Keratinocyte (primary cell): ENCODE measurements around the gene C16orf46. TPM values are rescaled to one million over a fixed set of nuclear protein-coding genes. Genes with fewer than 3 reads are reported as not detected.
A peak's percentile ranks its signal among the peaks of the same experiment; 100 is the strongest.

Source experiments
- DNase-seq: peaks from one replicate; pipeline ENCODE4 v3.0.0-alpha.2; 2011; ENCODE audit warnings: low read depth, missing footprints, low spot score
- FAIRE-seq: peaks from 2 replicates; lab custom pipeline; 2011; peaks lifted over from hg19 to GRCh38; lab: Jason Lieb, UNC
- H2AFZ ChIP-seq: 2 replicates; pipeline ENCODE4 v1.6.0; 2012; ENCODE audit warnings: low read length, control low read depth, inconsistent platforms; ENCODE audit not compliant: control insufficient read depth
- H3K27ac ChIP-seq: 2 replicates; pipeline ENCODE4 v1.5.1; 2011; ENCODE audit warnings: low read length; ENCODE audit not compliant: control insufficient read depth, insufficient read depth
- H3K27me3 ChIP-seq: 3 replicates; pipeline ENCODE4 v1.6.0; 2011; ENCODE audit warnings: low read length; ENCODE audit not compliant: control insufficient read depth, insufficient read depth; ENCODE audit errors: extremely low read depth
- H3K36me3 ChIP-seq, 2 experiments: 2 replicates in 1 of 2; 3 replicates in 1 of 2; pipeline ENCODE4 v1.5.1; 2011; ENCODE audit warnings: low read length in 2 of 2, mild to moderate bottlenecking in 1 of 2; ENCODE audit not compliant: control insufficient read depth in 2 of 2, insufficient read depth in 2 of 2; ENCODE audit errors: extremely low read depth in 1 of 2
- H3K4me1 ChIP-seq: 3 replicates; pipeline ENCODE4 v1.5.1; 2011; ENCODE audit warnings: low read length; ENCODE audit not compliant: control insufficient read depth, insufficient read depth; ENCODE audit errors: extremely low read depth
- H3K4me2 ChIP-seq: 3 replicates; pipeline ENCODE4 v1.6.0; 2011; ENCODE audit warnings: low read depth, low read length; ENCODE audit not compliant: control insufficient read depth, insufficient read depth; ENCODE audit errors: extremely low read depth
- H3K4me3 ChIP-seq, 3 experiments: fragments of 200-600 bp in 1 of 3; sonication (generic) in 1 of 3; 2 replicates in 2 of 3; 3 replicates in 1 of 3; pipeline ENCODE4 v1.5.1; 2011 to 2016; ENCODE audit warnings: low read length in 3 of 3, mild to moderate bottlenecking in 3 of 3, control low read depth in 2 of 3, inconsistent platforms in 1 of 3, low read depth in 1 of 3, mixed read lengths in 1 of 3, mixed run types in 1 of 3, moderate library complexity in 1 of 3; ENCODE audit not compliant: control insufficient read depth in 2 of 3, insufficient read depth in 2 of 3; ENCODE audit errors: extremely low read depth in 1 of 3
- H3K79me2 ChIP-seq: 2 replicates; pipeline ENCODE4 v1.6.0; 2012; ENCODE audit warnings: low read length; ENCODE audit not compliant: control insufficient read depth, insufficient read depth
- H3K9ac ChIP-seq: 3 replicates; pipeline ENCODE4 v1.6.0; 2011; ENCODE audit warnings: low read length; ENCODE audit not compliant: control insufficient read depth, insufficient read depth; ENCODE audit errors: extremely low read depth
- H3K9me1 ChIP-seq: 3 replicates; pipeline ENCODE4 v1.6.0; 2011; ENCODE audit warnings: low read length; ENCODE audit not compliant: control insufficient read depth, insufficient read depth; ENCODE audit errors: extremely low read depth
- H3K9me3 ChIP-seq: 2 replicates; pipeline ENCODE4 v1.5.1; 2012; ENCODE audit warnings: low read depth, low read length; ENCODE audit not compliant: control insufficient read depth
- H4K20me1 ChIP-seq: 3 replicates; pipeline ENCODE4 v1.6.0; 2011; ENCODE audit warnings: low read length; ENCODE audit not compliant: control insufficient read depth, insufficient read depth; ENCODE audit errors: extremely low read depth
- CTCF ChIP-seq, 3 experiments: IDR thresholded peaks in 1 of 3; conservative IDR thresholded peaks in 1 of 3; optimal IDR thresholded peaks in 1 of 3; 2 replicates in 2 of 3; 3 replicates in 1 of 3; pipeline versions ENCODE3 to v1.5.1; 2011; ENCODE audit warnings: low read length in 3 of 3, mild to moderate bottlenecking in 3 of 3, moderate library complexity in 2 of 3, control low read depth in 1 of 3, inconsistent platforms in 1 of 3; ENCODE audit not compliant: insufficient read depth in 2 of 3; ENCODE audit errors: extremely low read depth in 1 of 3
- EZH2 ChIP-seq: IDR thresholded peaks from one replicate; pipeline ENCODE4 v1.6.1; 2012; ENCODE audit warnings: inconsistent platforms, mild to moderate bottlenecking, low read length, moderate library complexity
- dilution Hi-C: fragments of 300-500 bp; cut with MboI; formaldehyde crosslinking; loops from one replicate; pipeline ENCODE4 v1.7.0; 2020; ENCODE audit warnings: low sequenced_read_pairs; ENCODE audit not compliant: extremely low pct_ligation_motif_present
- polyA plus RNA-seq, 5 experiments: library from polyadenylated mRNA; depleted of rRNA in 3 of 5; stranded (reverse) in 3 of 5; stranded (forward) in 1 of 5; unstranded in 1 of 5; fragments of >200 nt; gene quantifications; 1 replicate in 1 of 5; 2 replicates in 3 of 5; 3 replicates in 1 of 5; pipeline versions ENCODE4 v1.2.1 to v1.2.3, GENCODE V29; 2011 to 2012; ENCODE audit warnings: missing spikeins in 2 of 5, low read depth in 1 of 5, low replicate concordance in 1 of 5

The C16orf46 gene
- polyA plus RNA-seq, 1 donor (not counting 4 experiments of a cell fraction or from before 2014, with no cell fraction given), result 0.30 TPM

GRCh38 chr16:81035975-81036750, 40.9 kb downstream of the C16orf46 start:
- no peaks in the 10 kb centered on the region for H3K9me3 ChIP-seq
- peak overlapping the region; percentile 50 for H2AFZ ChIP-seq
- dilution Hi-C loops, result no loop called here
- peak overlapping the region; percentile 74 for H3K27ac ChIP-seq
- H3K4me1 ChIP-seq, result peaks cover 12% of the 10 kb centered on the region
- H3K36me3 ChIP-seq, result peaks cover 0 to 3% of the 10 kb centered on the region in 2 experiments
- H3K9ac ChIP-seq, result peak overlapping the region; percentile 82
- no peaks in the 10 kb centered on the region for H3K27me3 ChIP-seq
- TF ChIP-seq CTCF (optimal IDR thresholded peaks at IDR 0.05 in 1 of 3, IDR thresholded peaks at IDR 0.05 in 1 of 3, conservative IDR thresholded peaks at IDR 0.05 in 1 of 3; ENCODE audit: extremely low read depth in 1 of 3, insufficient read depth in 2 of 3, low read length in 3 of 3), result no peak
- TF ChIP-seq EZH2, result no peak
- H3K9me1 ChIP-seq, result no peaks in the 10 kb centered on the region
- H3K79me2 ChIP-seq, result peaks cover 31% of the 10 kb centered on the region
- FAIRE-seq, result no peak
- peak overlapping the region; percentile 97 for H3K4me2 ChIP-seq
- DNase-seq, result no peak
- H3K4me3 ChIP-seq, result peak overlapping the region; percentile 74 to 89 (median 88)
- no peaks in the 10 kb centered on the region for H4K20me1 ChIP-seq

GRCh38 chr16:81035398-81035974, 41.6 kb downstream of the C16orf46 start, which contains the start of gene ATMIN:
ATMIN (plus strand) TSS chr16:81035842; CDS start chr16:81035871, 29 bp downstream.
- Histone ChIP-seq H3K4me3 (peak within 1 kb of the TSS; percentile 74 to 89 (median 88)), H3K27me3 (no peaks in the 10 kb centered on the region), H3K27ac (peak within 1 kb of the TSS; percentile 74), H3K9ac (peak within 1 kb of the TSS; percentile 82), H2AFZ (peak within 1 kb of the TSS; percentile 50), H3K4me2 (peak within 1 kb of the TSS; percentile 97), H3K9me1 (no peaks in the 10 kb centered on the region), H3K4me1 (peaks cover 12% of the 10 kb centered on the region), H3K79me2 (peaks cover 31% of the 10 kb centered on the region), H3K9me3 (no peaks in the 10 kb centered on the region), H3K36me3 (peaks cover 0 to 3% of the 10 kb centered on the region in 2 experiments), H4K20me1 (no peaks in the 10 kb centered on the region)
- dilution Hi-C loops, result no loop called here
- FAIRE-seq, result no peak
- peak; percentile 49 for DNase-seq
- no peak for TF ChIP-seq EZH2
- TF ChIP-seq CTCF (optimal IDR thresholded peaks at IDR 0.05 in 1 of 3, IDR thresholded peaks at IDR 0.05 in 1 of 3, conservative IDR thresholded peaks at IDR 0.05 in 1 of 3; ENCODE audit: extremely low read depth in 1 of 3, insufficient read depth in 2 of 3, low read length in 3 of 3), result peak; percentile 91 to 96 (median 92)
